HG03521 (cell line): ENCODE measurements around the gene IQCM.

Experiments used
- ATAC-seq: cut with Tn5 transposase; IDR thresholded peaks from one replicate; pipeline ENCODE4 v1.9.1; 2021; ENCODE audit warnings: mild to moderate bottlenecking, moderate library complexity; ENCODE audit not compliant: unreplicated experiment

IQCM gene, protein sequence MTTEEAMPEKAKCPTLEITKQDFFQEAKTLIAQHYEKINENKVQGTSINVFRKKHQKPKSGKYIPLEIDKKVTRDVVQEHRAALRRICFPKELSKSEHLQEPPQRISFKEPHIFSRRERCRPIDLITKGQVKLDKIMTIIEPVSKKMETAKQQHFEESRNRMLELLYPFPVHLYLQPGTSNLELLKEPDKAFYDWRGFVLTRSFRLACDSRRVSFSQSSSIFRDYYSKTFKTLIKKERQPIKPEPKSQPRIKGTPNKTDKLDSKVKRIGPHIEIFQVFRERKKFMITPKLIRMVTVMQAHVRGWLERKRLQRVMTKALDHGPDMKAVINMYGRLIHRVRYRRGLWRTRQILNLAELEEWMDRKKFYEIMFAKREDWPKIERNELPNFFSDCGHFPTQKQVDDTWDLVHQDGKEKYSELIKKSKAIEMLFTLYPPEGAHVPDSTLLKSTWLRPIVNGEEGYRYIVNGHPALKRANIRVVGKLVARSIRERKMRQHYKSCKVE

DNA sequence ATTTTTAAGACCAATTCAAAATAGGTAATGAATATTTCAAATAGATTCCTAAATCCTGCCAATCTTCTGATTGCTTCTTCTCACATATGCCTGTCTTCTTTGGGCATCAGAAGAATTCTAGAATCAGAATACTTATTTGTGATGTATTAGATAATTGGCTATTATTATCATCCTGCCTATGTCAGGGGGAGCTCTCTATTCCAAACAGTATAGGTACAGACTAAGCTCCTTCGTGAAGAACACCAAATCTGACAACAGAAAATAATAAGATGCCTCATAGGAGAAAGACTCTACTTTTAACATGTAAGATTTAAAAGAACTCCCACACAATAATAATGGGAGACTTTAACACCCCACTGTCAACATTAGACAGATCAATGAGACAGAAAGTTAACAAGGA is at the start of gene IQCM:
Gene IQCM (minus strand): TSS at position 101 of the 400 bp plus-strand sequence. CDS start 73,152 bp downstream, outside the sequence.
- ATAC-seq: no peak

DNA sequence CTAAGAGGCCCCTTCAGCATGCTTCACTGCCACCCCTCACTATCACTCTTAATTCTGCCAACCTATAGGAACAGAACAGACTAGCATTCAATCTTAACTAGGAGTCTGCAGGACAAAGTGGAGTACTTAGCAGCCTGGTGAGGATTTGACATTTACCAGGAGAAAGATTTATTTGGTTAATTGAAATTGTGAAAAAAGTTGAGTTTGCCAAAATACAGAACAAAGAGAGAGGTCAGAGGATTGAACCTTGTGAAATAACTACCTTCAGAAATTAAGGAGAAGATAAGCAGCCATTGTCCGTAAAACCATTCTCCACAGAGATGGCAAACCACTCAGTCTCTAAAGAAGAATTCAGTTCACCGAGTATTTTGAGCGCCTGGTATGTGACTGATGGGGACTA is 41.8 kb upstream of the IQCM start:
- ATAC-seq: no peak

DNA sequence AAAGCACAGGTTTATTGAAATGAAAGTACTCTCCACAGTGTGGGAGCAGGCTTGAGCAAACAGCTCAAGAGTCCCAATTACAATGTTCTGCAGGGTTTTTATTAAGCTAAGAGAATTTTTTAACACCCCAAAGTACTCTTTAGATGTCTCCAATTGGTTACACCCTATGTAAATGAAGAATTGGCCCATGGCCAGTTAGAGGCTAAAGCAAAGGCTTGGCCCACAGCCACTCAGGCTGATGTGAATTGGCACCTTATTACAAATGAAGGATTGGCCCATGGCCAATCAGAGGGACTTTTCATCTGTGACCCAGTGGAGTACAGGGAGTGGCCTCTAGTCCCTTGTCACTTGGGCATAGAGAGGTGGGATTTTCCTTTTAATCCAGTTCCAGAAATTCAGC is 30.1 kb upstream of the IQCM start:
- ATAC-seq: no peak

DNA sequence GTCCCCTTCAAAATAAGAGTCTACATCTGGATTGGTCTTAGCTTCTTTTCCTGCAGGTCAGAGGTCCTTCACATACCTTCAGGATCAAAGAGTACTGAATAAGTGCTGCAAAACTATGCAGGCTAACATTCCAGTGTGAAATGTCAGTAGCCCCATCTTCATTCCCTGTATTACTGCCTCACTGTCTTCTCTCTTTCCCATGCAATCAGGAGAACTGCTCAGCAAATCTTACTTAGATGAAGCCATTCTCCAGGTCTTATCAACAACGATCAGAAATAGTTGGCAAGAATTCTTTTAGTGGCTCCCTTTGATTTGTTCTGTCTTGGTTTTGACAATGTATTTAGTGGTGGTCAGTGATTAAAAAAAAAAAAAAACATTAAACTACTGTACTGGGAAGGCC is 26.0 kb upstream of the IQCM start:
- no peak for ATAC-seq

DNA sequence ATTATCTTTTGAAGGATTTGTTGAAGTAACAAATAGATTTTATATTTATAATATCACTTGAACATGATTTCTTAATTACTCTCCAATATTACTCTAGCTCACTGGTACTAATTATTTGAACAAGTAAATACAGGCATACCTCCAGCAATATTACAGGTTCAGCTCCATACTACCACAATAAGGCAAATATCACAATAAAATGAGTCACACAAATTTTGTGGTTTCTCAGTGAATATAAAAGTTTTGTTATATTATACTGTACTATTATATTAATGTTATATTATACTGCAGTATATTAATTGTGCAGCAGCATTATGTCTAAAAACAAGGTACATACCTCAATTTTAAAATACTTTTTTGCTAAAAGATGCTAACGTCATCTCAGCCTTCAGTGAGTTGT is 22.4 kb upstream of the IQCM start:
- no peak for ATAC-seq

DNA sequence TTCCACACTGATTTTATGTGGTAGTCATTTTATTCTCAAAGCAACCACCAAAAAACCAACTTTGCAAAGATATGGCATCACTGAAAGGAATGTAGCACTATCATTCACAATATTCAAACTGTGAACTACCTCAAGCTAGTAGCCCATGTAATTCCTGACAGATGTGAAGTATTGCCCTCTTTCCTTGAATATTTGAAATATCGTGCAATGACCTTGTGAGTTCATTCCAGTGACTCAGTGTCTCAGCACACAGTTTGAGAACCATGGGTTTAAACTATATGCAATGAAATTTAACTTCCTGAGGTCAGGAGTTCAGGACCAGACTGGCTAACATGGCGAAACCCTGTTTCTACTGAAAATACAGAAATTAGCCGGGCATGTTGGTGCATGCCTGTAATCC is 20.9 kb upstream of the IQCM start:
- no peak for ATAC-seq

DNA sequence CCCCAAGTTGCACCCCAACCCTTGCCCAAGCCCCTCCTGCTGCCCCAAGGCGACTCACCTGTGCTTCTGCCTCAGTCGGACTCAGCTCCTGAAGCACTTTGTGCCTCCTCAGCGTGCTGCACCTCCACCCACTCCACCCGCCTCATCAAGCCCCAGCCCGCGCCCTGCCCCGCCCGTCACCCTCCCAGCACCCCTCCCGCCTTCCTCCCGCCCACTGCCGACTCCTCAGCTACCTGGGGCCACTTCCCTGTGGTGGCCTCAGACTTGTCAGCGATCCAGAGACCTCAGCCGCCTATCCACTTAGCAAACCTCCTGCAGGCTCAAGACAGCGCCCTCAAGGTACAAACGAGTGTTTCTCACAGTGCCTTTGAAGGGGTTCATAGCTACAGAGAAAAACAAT is 19.6 kb upstream of the IQCM start:
- no peak for ATAC-seq

DNA sequence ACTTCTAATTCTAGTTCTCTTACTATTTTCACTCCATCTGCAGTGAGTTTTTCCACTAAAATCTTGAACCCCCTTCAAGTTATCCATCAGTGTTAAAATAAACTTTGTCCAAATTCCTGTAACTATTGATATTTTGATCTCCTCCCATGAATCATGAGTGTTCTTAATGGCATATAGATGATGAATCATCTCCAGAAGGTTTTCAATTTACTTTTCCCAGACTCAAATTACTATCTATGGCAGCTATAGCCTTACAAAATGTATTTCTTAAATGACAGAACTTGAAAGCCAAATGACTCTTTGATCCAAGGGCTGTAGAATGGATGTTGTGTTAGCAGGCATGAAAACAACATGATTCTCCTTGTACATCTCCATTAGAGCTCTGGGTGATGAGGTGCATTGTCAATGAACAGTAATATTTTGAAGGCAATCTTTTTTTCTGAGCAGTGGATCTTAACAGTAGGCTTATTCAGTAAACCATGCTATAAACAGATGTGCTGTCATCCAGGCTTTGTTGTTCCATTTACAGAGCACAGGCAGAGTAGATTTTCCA is 16.1 kb upstream of the IQCM start:
- no peak for ATAC-seq

DNA sequence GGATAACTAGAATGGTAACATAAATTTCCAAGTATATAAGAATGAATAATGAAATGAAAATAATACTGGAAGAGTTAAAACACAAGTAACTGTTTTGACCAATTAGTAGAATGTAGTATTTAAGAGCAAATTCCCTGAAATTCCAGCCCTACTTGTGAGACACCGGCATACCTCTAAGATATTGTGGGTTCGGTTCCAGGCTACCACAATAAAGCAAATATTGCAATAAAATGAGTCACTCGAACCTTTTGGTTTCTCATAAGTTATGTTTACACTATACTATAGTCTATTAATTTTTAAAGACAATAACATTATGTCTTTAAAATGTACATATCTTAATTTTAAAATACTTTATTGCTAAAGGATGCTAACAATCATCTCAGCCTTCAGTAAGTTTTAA is 15.2 kb upstream of the IQCM start:
- no peak for ATAC-seq

DNA sequence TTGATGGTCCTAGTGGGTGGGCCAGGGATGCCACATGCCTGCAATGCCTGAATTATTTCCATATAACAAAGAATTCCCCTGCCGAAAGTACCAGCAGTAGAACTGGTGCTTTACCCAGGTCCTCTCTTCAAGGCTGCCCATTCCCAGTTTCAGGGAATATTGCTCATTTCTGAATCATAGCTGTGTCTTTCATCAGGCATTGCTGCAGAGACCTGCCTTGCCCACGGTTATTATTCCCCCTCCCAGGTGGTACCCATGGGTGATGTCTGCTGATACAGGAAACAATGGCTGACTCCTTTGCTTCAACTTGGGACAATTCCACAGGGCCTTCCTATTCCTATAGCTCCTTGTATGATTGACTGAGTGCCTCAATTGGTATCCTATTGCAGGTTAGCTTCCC is 9.7 kb upstream of the IQCM start:
- no peak for ATAC-seq

DNA sequence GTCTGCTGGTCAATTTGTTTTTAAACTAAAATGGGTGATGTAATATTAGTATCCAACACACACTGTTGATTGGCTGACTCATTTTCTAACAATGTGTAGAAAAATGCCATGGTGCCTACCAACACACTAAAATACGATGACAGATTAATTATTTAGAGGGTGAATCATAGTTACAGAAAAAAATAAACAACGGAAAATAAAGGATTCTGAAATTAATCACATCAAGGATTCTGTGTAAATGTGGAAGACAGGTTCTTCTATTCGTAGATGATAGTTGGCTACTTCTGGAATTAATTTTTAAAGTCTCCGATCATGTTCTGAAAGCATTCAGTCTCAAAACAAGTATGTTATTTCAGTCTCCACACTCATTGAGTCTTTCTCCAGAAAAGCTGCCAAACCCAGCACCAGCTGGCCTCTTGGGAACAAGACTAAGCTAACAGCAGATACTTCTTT is 8.2 kb upstream of the IQCM start:
- ATAC-seq: no peak

DNA sequence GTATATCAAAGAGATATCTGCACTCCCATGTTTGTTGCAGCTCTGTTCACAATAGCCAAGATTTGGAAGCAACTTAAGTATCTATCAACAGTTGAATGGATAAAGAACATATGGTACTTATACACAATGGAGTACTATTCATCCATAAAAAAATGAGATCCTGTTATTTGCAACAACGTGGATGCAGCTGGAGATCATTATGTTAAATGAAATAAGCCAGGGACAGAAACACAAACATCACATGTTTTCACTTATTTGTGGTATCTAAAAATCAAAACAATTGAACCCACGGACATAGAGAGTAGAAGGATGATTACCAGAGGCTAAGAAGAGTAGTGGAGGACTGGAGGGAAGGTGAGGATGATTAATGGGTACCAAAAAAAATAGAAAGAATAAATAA is 14.2 kb downstream of the IQCM start:
- no peak for ATAC-seq

DNA sequence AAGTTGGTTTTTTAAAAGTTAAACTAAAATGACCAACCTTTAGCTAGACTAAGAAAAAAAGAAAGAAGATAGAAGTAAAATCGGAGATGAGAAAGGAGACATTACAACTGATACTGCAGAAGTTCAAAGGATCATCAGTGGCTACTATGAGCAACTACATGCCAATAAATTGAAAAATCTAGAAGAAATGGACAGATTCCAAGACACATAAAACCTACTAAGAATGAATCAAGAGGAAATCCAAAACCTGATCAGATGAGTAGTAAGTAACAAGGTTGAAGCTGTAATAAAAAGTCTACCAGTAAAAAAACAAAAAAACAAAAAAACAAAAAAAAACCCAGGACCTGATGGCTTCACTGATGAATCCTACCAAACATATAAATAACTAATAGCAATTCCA is 16.1 kb downstream of the IQCM start:
- ATAC-seq: no peak

DNA sequence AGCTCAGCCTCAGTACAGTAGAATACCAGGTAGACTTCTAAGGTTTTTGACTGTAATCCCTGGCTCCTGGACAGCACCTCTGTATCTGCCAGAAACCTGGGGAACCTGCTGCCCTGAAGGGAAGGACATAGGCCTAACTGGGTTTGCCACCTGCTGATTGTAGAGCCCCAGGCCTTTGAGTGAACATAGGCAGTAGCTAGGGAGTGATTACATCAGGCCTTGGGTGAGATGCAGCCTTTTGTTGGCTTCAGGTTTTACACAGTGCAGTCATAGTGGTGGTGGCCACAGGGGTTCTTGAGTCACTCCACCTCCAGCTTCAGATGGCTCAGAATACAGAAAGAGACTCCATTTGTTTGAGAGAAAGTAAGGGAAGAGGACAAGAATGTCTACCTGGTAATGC is 19.3 kb downstream of the IQCM start:
- ATAC-seq: no peak

DNA sequence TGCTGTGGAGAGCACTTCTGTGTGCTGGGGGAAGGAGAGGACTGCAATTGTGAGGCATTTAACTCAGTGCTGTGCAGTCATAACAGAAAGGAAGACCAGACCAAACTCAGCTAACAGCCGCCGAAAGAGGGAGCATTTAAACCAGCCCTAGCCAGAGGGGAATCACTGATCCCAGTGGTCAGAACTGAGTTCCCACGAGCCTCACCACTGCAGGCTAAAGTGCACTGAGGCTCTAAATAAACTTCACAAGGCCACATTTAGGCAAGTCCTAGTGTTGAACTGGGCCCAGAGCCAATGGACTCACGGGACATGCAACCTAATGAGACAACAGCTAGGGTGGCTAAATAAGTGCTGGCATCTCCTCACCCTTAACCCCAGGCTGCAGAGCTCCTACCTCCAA is 20.4 kb downstream of the IQCM start:
- no peak for ATAC-seq

DNA sequence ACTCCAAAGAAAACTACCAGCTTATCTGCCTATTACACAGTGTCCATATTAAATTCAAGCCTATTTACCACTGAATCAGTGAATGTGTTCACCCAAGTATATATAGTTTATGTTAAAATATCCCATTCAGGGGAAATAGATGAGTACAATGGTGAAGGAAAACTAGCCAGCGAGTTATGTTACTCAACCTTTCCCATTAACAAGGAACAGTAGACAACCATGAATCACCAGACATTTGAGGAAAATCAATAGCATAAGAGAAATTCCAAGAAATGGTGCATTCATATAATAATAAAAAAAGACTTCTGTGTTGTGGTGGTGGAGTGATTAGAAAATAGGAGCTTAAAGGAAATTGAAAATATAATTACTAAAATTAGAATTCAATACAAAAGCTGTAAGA is 21.3 kb downstream of the IQCM start:
- no peak for ATAC-seq

DNA sequence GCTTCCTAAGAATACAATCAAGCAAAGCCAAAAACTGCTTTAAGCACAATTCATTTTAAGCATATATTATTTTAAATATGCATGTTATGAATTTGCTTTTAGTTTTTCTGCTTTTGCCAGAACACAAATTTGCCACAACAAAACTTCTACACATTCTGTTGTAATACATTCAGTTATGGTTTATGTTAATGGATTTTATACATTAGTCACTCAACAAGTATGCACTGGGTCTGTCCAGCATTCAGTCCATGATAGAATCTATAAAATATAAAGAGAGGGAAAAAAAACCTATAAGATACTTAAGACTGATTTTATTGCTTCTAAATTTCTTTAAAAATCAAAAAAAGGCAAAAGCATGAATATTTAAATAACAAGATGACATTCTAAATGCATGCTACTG is 22.2 kb downstream of the IQCM start:
- ATAC-seq: no peak

DNA sequence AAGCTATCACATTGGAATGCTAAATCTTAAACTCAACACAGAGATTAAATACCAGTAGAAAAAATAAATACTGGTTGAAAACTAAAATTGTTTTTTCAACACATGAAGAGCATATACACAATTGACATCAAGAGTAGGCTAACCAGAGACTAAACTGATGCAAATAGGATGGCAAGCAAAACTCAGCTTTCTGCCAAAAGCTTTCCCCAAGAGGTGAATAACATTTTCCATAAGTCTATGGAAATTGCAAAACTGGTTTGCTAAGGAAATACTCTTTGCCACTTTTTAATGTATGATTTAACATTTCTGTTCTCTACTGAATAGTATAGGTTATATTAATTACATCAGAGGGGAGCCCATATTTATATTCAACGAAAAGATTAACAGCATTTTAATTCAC is 23.8 kb downstream of the IQCM start:
- ATAC-seq: no peak

DNA sequence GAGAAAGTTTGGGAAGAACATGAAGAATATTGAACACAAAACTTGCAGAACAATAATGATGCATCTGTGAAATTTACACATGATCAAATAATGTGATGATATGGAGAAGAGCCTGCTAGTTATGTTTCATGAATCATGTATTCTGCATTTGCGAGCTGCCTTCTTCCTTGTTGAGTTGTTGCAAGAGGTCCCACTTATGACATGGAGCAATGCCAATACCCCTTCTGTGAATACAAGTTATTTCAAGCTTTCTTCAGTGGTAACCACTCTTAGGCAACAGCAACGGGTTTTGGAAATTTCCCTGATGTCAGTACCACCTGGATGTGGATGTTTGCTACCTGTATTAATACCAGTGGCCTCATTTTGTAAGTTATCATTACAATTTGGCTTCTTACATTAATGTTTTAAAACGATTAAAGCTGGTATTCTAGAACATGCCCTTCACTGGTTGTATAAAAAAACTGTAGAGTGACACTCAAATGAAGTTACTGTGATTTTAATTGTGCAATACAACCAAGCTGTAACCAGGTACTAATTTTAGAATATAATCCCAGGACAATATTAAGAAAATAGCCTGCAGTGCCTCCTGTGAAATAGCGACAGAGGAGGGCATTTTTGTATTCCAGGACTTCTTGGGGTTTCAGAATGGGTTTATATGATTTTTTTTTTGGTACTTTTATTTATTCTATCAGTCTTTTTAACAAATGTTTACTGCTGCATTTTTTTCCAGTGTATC is 25.3 kb downstream of the IQCM start:
- no peak for ATAC-seq

DNA sequence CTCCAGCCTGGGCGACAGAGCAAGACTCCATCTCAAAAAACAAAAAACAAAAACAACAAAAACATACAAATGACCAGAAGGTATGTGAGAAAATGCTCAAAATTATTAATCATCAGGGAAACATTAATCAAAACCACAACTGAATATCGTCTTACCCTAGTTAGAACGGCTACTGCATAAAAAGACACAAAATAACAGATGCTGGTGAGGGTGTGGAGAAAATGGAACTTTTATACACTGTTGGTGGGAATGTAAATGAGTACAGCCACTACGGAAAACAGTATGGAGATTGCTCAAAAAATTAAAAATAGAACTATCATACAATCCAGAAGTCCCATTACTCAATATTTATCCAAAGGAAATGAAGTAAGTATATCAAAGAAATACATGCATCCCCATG is 27.3 kb downstream of the IQCM start:
- ATAC-seq: no peak

DNA sequence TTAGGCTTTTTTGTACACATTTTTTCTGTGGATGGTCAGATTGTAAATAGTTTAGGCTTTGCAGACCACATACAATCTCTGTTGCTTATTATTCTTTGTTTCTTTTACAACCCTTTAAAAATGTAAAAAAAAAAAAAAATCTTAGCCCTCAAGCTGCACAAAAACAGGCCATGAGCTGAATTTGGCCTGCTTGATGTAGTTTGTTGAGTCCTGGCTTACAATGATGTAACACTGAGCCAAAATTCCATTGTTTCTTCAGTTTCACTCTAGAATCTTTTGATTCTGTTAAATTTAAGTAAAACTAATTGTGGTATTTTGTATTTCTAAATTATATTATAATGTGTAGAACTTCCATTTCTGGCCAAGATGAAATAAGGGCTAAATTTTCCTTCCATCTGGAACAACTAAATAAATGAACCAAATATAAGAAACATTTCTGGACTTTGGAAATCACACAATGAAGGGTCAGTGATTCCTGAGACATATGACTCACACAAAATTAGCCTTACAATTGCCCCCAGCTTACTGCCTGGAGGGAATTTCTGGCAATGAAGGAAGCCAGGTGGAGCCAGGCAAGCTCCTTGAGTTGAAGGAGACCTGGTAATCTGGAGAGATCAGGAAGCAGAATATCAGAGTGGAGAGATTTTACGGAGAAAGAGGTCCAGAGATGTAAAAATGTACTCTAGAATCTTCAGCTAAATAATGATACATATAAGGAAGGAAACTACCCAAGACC is 29.8 kb downstream of the IQCM start:
- no peak for ATAC-seq
